ENCODE measurements around the gene SH3PXD2B. TPM values are rescaled to one million over a fixed set of nuclear protein-coding genes. Genes with fewer than 3 reads are reported as not detected.

SH3PXD2B gene
- total RNA-seq, 1 experiment from 2014 or later = 64.1 TPM

DNA sequence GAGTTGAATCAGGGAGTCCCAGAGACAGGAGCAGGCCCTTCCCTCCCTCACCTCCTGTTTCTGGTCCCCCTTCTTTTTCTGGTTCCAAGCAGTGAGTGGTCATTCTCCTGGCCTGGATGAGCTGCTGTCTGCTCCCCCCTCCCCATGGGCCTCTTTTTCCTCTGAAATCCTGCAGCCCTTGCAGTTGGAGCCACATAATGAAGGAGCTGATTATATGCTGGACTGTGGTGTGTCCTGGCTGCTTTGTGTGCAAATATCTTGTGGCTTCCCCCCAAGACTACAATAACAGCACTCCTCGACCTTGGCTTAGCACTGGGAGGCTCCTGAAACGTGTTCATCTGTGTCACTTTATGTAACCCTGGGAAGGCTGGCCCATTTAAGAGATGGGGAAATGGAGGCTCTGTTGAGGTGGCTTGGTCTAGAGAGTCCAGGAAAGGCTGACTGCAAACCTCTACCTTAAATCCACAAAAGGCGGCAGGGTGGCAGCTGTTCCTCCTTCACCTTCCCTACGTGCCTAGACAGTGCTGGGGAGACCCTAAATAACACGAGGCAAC is 69.2 kb downstream of the SH3PXD2B start:
- no peak overlapping the region for H3K27ac Mint-ChIP-seq

More for the DNA sequence above, 69.2 kb downstream of the SH3PXD2B start:
- Mint-ChIP-seq H3K36me3 (peaks cover 50% of the 10 kb centered on the region), H3K9me3 (peaks cover 2% of the 10 kb centered on the region; the same call in 1 of the 2 replicates), H3K4me3 (no peak overlapping the region), H3K27me3 (ENCODE audit: low read depth) (no peaks in the 10 kb centered on the region), H3K4me1 (no peaks in the 10 kb centered on the region)
- CTCF ChIA-PET = interaction anchor here (2.5 kb wide), 1 partner anchor 14 kb away, joined by 7 read pairs; no protein-coding TSS in a partner anchor
- DNase-seq (ENCODE audit: low spot score) (no peak), ATAC-seq (no peak)
- POLR2A ChIA-PET = no interaction called here
- TF ChIP-seq, protein P1, sequence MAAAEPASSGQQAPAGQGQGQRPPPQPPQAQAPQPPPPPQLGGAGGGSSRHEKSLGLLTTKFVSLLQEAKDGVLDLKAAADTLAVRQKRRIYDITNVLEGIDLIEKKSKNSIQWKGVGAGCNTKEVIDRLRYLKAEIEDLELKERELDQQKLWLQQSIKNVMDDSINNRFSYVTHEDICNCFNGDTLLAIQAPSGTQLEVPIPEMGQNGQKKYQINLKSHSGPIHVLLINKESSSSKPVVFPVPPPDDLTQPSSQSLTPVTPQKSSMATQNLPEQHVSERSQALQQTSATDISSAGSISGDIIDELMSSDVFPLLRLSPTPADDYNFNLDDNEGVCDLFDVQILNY (CRISPR knock-in tag; IDR thresholded peaks at IDR 0.05) = no peak
- TF ChIP-seq ATF1 (CRISPR knock-in tag; IDR thresholded peaks at IDR 0.05) (no peak), ZNF396 (CRISPR knock-in tag; IDR thresholded peaks at IDR 0.05; ENCODE audit: borderline replicate concordance) (no peak), ZBTB43 (CRISPR knock-in tag; IDR thresholded peaks at IDR 0.05) (no peak), ATF3 (CRISPR knock-in tag; conservative IDR thresholded peaks at IDR 0.05) (no peak), MYBL2 (CRISPR knock-in tag; IDR thresholded peaks at IDR 0.05) (no peak), OVOL2 (CRISPR knock-in tag; IDR thresholded peaks at IDR 0.05; ENCODE audit: borderline replicate concordance) (no peak), ZNF138 (CRISPR knock-in tag; conservative IDR thresholded peaks at IDR 0.05) (no peak), PRRX2 (CRISPR knock-in tag; IDR thresholded peaks at IDR 0.05) (no peak), FOXP1 (CRISPR knock-in tag; IDR thresholded peaks at IDR 0.05; ENCODE audit: borderline replicate concordance) (no peak), ATF2 (CRISPR knock-in tag; IDR thresholded peaks at IDR 0.05; ENCODE audit: borderline replicate concordance, low read depth) (no peak), TCF7 (CRISPR knock-in tag; IDR thresholded peaks at IDR 0.05; ENCODE audit: low read depth) (no peak), TEAD1 (CRISPR knock-in tag; IDR thresholded peaks at IDR 0.05) (no peak), TEAD4 (CRISPR knock-in tag; IDR thresholded peaks at IDR 0.05) (no peak), IRF1 (CRISPR knock-in tag; IDR thresholded peaks at IDR 0.05) (no peak)
- TF ChIP-seq, protein P2, sequence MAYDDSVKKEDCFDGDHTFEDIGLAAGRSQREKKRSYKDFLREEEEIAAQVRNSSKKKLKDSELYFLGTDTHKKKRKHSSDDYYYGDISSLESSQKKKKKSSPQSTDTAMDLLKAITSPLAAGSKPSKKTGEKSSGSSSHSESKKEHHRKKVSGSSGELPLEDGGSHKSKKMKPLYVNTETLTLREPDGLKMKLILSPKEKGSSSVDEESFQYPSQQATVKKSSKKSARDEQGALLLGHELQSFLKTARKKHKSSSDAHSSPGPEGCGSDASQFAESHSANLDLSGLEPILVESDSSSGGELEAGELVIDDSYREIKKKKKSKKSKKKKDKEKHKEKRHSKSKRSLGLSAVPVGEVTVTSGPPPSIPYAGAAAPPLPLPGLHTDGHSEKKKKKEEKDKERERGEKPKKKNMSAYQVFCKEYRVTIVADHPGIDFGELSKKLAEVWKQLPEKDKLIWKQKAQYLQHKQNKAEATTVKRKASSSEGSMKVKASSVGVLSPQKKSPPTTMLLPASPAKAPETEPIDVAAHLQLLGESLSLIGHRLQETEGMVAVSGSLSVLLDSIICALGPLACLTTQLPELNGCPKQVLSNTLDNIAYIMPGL (CRISPR knock-in tag; IDR thresholded peaks at IDR 0.05) = no peak
- TF ChIP-seq, protein P3, sequence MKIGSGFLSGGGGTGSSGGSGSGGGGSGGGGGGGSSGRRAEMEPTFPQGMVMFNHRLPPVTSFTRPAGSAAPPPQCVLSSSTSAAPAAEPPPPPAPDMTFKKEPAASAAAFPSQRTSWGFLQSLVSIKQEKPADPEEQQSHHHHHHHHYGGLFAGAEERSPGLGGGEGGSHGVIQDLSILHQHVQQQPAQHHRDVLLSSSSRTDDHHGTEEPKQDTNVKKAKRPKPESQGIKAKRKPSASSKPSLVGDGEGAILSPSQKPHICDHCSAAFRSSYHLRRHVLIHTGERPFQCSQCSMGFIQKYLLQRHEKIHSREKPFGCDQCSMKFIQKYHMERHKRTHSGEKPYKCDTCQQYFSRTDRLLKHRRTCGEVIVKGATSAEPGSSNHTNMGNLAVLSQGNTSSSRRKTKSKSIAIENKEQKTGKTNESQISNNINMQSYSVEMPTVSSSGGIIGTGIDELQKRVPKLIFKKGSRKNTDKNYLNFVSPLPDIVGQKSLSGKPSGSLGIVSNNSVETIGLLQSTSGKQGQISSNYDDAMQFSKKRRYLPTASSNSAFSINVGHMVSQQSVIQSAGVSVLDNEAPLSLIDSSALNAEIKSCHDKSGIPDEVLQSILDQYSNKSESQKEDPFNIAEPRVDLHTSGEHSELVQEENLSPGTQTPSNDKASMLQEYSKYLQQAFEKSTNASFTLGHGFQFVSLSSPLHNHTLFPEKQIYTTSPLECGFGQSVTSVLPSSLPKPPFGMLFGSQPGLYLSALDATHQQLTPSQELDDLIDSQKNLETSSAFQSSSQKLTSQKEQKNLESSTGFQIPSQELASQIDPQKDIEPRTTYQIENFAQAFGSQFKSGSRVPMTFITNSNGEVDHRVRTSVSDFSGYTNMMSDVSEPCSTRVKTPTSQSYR (CRISPR knock-in tag; IDR thresholded peaks at IDR 0.05) = no peak
- TF ChIP-seq, protein P4, sequence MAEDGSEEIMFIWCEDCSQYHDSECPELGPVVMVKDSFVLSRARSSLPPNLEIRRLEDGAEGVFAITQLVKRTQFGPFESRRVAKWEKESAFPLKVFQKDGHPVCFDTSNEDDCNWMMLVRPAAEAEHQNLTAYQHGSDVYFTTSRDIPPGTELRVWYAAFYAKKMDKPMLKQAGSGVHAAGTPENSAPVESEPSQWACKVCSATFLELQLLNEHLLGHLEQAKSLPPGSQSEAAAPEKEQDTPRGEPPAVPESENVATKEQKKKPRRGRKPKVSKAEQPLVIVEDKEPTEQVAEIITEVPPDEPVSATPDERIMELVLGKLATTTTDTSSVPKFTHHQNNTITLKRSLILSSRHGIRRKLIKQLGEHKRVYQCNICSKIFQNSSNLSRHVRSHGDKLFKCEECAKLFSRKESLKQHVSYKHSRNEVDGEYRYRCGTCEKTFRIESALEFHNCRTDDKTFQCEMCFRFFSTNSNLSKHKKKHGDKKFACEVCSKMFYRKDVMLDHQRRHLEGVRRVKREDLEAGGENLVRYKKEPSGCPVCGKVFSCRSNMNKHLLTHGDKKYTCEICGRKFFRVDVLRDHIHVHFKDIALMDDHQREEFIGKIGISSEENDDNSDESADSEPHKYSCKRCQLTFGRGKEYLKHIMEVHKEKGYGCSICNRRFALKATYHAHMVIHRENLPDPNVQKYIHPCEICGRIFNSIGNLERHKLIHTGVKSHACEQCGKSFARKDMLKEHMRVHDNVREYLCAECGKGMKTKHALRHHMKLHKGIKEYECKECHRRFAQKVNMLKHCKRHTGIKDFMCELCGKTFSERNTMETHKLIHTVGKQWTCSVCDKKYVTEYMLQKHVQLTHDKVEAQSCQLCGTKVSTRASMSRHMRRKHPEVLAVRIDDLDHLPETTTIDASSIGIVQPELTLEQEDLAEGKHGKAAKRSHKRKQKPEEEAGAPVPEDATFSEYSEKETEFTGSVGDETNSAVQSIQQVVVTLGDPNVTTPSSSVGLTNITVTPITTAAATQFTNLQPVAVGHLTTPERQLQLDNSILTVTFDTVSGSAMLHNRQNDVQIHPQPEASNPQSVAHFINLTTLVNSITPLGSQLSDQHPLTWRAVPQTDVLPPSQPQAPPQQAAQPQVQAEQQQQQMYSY (CRISPR knock-in tag; IDR thresholded peaks at IDR 0.05) = no peak
